ENCODE data around the gene TUBGCP6. TPM values are rescaled to one million over a fixed set of nuclear protein-coding genes. Genes with fewer than 3 reads are reported as not detected.

TUBGCP6 gene
- total RNA-seq, 1 experiment from 2014 or later: 31.3 TPM

DNA sequence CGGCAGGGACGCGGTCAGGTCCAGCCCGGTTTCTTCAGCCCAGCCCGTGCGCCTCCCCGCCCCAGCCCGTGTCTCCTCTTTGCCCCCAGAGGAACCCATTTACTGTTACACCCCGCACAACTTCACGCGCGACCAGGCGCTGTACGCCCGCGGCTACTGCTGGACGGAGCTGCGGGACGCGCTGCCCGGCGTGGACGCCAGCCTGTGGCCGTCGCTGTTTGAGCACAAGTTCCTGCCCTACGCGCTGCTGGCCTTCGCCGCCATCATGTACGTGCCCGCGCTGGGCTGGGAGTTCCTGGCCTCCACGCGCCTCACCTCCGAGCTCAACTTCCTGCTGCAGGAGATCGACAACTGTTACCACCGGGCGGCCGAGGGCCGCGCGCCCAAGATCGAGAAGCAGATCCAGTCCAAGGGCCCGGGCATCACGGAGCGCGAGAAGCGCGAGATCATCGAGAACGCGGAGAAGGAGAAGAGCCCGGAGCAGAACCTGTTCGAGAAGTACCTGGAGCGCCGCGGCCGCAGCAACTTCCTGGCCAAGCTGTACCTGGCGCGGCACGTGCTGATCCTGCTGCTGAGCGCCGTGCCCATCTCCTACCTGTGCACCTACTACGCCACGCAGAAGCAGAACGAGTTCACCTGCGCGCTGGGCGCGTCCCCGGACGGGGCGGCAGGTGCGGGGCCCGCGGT is 67.8 kb downstream of the TUBGCP6 start:
- no TSS peak for BruUV-seq (replicated peaks)
- intact Hi-C loops (cut with micrococcal nuclease; ENCODE audit: unreplicated experiment) (no loop called here), in situ Hi-C loops (cut with HindIII; ENCODE audit: low pct_unique_long_range_greater_than_20kb, low sequenced_read_pairs) (no loop called here)
- Histone ChIP-seq H3K4me3 (ENCODE audit: low read depth in 2 of 2, low read length in 2 of 2) (no peak overlapping the region), H3K27me3 (ENCODE audit: control insufficient read depth, insufficient read depth, low read length) (no peaks in the 10 kb centered on the region), H3K36me3 (ENCODE audit: control insufficient read depth, insufficient read depth, low read length) (no peaks in the 10 kb centered on the region), H3K4me1 (ENCODE audit: control insufficient read depth, insufficient read depth, low read length) (no peaks in the 10 kb centered on the region), H3K27ac (ENCODE audit: low read length) (no peak overlapping the region), H3K9me3 (ENCODE audit: control insufficient read depth, insufficient read depth, low read depth, low read length) (no peaks in the 10 kb centered on the region)
- no peak for DNase-seq (ENCODE audit: low read depth, low spot score)
- POLR2A ChIA-PET: no interaction called here
- TF ChIP-seq CTCF (IDR thresholded peaks at IDR 0.05): no peak
- no peak for TF ChIP-seq REST (IDR thresholded peaks at IDR 0.05; ENCODE audit: insufficient read depth in 1 of 2, low read depth in 2 of 2, low read length in 1 of 2)
- TF ChIP-seq SIN3A (IDR thresholded peaks at IDR 0.05; ENCODE audit: borderline replicate concordance, insufficient read depth, low read depth, low read length): no peak
- TF ChIP-seq TCF7L2 (IDR thresholded peaks at IDR 0.05; ENCODE audit: low read depth, low read length): no peak
- TF ChIP-seq POLR2AphosphoS5 (IDR thresholded peaks at IDR 0.05; ENCODE audit: low read depth, low read length): no peak
- CTCF ChIA-PET: no interaction called here
- no peak for ATAC-seq

DNA sequence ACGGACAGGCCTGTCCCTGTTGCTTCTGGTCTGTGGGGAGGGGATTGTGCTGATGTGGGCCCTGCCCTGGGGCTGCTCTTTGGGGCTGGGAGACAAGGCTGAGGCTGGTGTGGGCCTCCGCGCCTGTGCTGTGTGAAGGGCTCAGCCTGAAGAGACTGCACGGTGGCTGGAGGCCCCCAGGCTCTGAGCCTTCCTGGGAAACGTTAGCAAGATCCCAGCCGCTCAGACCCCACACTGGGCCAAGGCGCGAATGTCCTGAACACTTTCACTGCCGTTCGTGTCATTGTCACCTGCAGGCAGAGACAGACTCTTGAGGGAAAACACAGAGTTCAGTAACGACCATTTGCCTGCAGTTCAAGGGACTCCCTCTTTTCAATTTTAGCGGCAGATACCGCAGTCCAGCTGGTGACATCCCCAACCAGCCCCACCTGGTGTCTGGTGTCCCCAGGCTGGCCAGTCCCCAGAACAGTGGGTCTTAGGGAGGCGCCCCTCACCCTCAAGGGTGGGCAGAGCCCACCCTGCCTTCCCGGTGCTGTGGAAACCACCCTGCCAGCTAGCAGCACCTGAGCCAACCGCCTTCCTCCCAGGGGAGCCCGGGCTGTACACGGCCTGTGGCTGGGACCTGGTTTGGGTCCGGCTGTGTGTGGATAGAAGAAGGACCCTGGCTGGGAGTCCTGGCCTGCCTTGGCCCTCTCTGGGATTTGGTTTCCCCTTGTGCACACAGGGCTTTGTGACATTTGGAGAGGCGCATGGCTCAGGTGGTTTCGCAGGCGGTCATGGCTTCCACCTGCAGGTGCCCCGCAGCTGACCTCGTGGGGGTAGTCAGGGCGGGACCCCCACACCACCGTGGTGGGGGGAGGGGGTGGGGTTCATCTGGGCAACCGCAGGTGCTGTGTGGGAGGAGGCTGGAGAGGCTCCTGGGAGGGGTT is 68.6 kb downstream of the TUBGCP6 start:
- intact Hi-C loops (cut with micrococcal nuclease; ENCODE audit: unreplicated experiment) (no loop called here), in situ Hi-C loops (cut with HindIII; ENCODE audit: low pct_unique_long_range_greater_than_20kb, low sequenced_read_pairs) (no loop called here)
- no peak for TF ChIP-seq POLR2AphosphoS5 (IDR thresholded peaks at IDR 0.05; ENCODE audit: low read depth, low read length)
- no peak for TF ChIP-seq SIN3A (IDR thresholded peaks at IDR 0.05; ENCODE audit: borderline replicate concordance, insufficient read depth, low read depth, low read length)
- POLR2A ChIA-PET: no interaction called here
- H3K9me3 ChIP-seq (ENCODE audit: control insufficient read depth, insufficient read depth, low read depth, low read length): no peaks in the 10 kb centered on the region
- CTCF ChIA-PET: interaction anchor here (0.6 kb wide), 1 partner anchor 359 kb away, joined by 9 read pairs; no protein-coding TSS in a partner anchor
- H3K36me3 ChIP-seq (ENCODE audit: control insufficient read depth, insufficient read depth, low read length): no peaks in the 10 kb centered on the region
- H3K27me3 ChIP-seq (ENCODE audit: control insufficient read depth, insufficient read depth, low read length): no peaks in the 10 kb centered on the region
- H3K27ac ChIP-seq (ENCODE audit: low read length): no peak overlapping the region
- ATAC-seq (no peak), DNase-seq (ENCODE audit: low read depth, low spot score) (no peak)
- H3K4me1 ChIP-seq (ENCODE audit: control insufficient read depth, insufficient read depth, low read length): no peaks in the 10 kb centered on the region
- no peak overlapping the region for H3K4me3 ChIP-seq (ENCODE audit: low read depth in 2 of 2, low read length in 2 of 2)
- BruUV-seq (replicated peaks): no TSS peak

GRCh38 chr22:50175191-50175461 is 69.7 kb downstream of the TUBGCP6 start:
- H3K9me3 ChIP-seq (ENCODE audit: control insufficient read depth, insufficient read depth, low read depth, low read length): no peaks in the 10 kb centered on the region
- H3K4me3 ChIP-seq (ENCODE audit: low read depth in 2 of 2, low read length in 2 of 2): no peak overlapping the region
- POLR2A ChIA-PET: no interaction called here
- no peaks in the 10 kb centered on the region for H3K36me3 ChIP-seq (ENCODE audit: control insufficient read depth, insufficient read depth, low read length)
- intact Hi-C loops (cut with micrococcal nuclease; ENCODE audit: unreplicated experiment) (no loop called here), in situ Hi-C loops (cut with HindIII; ENCODE audit: low pct_unique_long_range_greater_than_20kb, low sequenced_read_pairs) (no loop called here)
- no peak for DNase-seq (ENCODE audit: low read depth, low spot score)
- no peaks in the 10 kb centered on the region for H3K4me1 ChIP-seq (ENCODE audit: control insufficient read depth, insufficient read depth, low read length)
- no peak for ATAC-seq
- no peaks in the 10 kb centered on the region for H3K27me3 ChIP-seq (ENCODE audit: control insufficient read depth, insufficient read depth, low read length)
- H3K27ac ChIP-seq (ENCODE audit: low read length): no peak overlapping the region
- no TSS peak for BruUV-seq (replicated peaks)
- CTCF ChIA-PET: no interaction called here
- TF ChIP-seq SIN3A (IDR thresholded peaks at IDR 0.05; ENCODE audit: borderline replicate concordance, insufficient read depth, low read depth, low read length) (no peak), CTCF (IDR thresholded peaks at IDR 0.05) (no peak), TCF7L2 (IDR thresholded peaks at IDR 0.05; ENCODE audit: low read depth, low read length) (no peak), POLR2AphosphoS5 (IDR thresholded peaks at IDR 0.05; ENCODE audit: low read depth, low read length) (no peak), REST (IDR thresholded peaks at IDR 0.05; ENCODE audit: insufficient read depth in 1 of 2, low read depth in 2 of 2, low read length in 1 of 2) (no peak)
